Left ventricle myocardium inferior (tissue), 1 donor: Measurements from ENCODE around the gene ABCA8. TPM values are rescaled to one million over a fixed set of nuclear protein-coding genes. Genes with fewer than 3 reads are reported as not detected.

ENCODE experiments used
- DNase-seq: peaks from one replicate; pipeline ENCODE4 v3.0.0-alpha.2; 2020
- H3K27ac ChIP-seq: fragments of 200-600 bp; replicated peaks from 2 replicates; pipeline ENCODE4 v1.8.0; 2021
- H3K27me3 ChIP-seq: fragments of 200-600 bp; 2 replicates; pipeline ENCODE4 v1.8.0; 2021; ENCODE audit warnings: low read depth
- H3K36me3 ChIP-seq: fragments of 200-600 bp; 2 replicates; pipeline ENCODE4 v1.8.0; 2021
- H3K4me1 ChIP-seq: fragments of 200-600 bp; 2 replicates; pipeline ENCODE4 v1.8.0; 2021
- H3K4me3 ChIP-seq: fragments of 200-600 bp; 2 replicates; pipeline ENCODE4 v1.8.0; 2021; ENCODE audit warnings: mild to moderate bottlenecking, moderate library complexity
- H3K9me3 ChIP-seq: fragments of 200-600 bp; replicated peaks from 2 replicates; pipeline ENCODE4 v1.8.0; 2021
- CTCF ChIP-seq: fragments of 200-600 bp; IDR thresholded peaks from 2 replicates; pipeline ENCODE4 v1.8.0; 2021; ENCODE audit warnings: antibody characterized with exemption, mild to moderate bottlenecking, borderline replicate concordance
- intact Hi-C: fragments of 100-400 bp; cut with micrococcal nuclease; formaldehyde crosslinking; loops from one replicate; pipeline ENCODE4 v1.11.0; 2022
- total RNA-seq: library from RNA; stranded (reverse); fragmentation: NEBNext Ultra II Directional; extraction: Animal tissue kit (Norgen Biotek cat#: 25700); gene quantifications from one replicate; pipeline ENCODE4 v1.2.1, GENCODE V29; 2021
- donor health status: DM: no; HTN: yes; CAD: no; lungs with severe emphysema.

ABCA8 gene
- total RNA-seq, 1 donor from 2014 or later: 35.5 TPM

- TF ChIP-seq CTCF: no peak
- intact Hi-C loops: no loop called here
- Histone ChIP-seq H3K9me3 (no peaks in the 10 kb centered on the region), H3K4me1 (peaks cover 16% of the 10 kb centered on the region), H3K4me3 (no peak overlapping the region), H3K27ac (peak overlapping the region; percentile 0), H3K36me3 (no peaks in the 10 kb centered on the region), H3K27me3 (no peaks in the 10 kb centered on the region)
- DNase-seq: no peak
Measured at GRCh38 chr17:68821860-68822696, 133.1 kb downstream of the ABCA8 start.

- Histone ChIP-seq H3K4me3 (no peak overlapping the region), H3K36me3 (no peaks in the 10 kb centered on the region), H3K27ac (peak overlapping the region; percentile 4), H3K4me1 (peaks cover 16% of the 10 kb centered on the region), H3K27me3 (no peaks in the 10 kb centered on the region), H3K9me3 (no peaks in the 10 kb centered on the region)
- no peak for TF ChIP-seq CTCF
- DNase-seq: no peak
- intact Hi-C loops: no loop called here
Measured at GRCh38 chr17:68820825-68821481, 134.2 kb downstream of the ABCA8 start.

- no peak for TF ChIP-seq CTCF
- DNase-seq: no peak
- intact Hi-C loops: no loop called here
- Histone ChIP-seq H3K27ac (peak overlapping the region; percentile 4), H3K4me1 (peaks cover 16% of the 10 kb centered on the region), H3K9me3 (no peaks in the 10 kb centered on the region), H3K4me3 (no peak overlapping the region), H3K36me3 (no peaks in the 10 kb centered on the region), H3K27me3 (no peaks in the 10 kb centered on the region)
Measured at GRCh38 chr17:68820476-68820824, 134.7 kb downstream of the ABCA8 start.

- Histone ChIP-seq H3K9me3 (no peaks in the 10 kb centered on the region), H3K4me3 (no peak overlapping the region), H3K4me1 (peaks cover 16% of the 10 kb centered on the region), H3K27me3 (no peaks in the 10 kb centered on the region), H3K27ac (no peak overlapping the region), H3K36me3 (no peaks in the 10 kb centered on the region)
- no peak for TF ChIP-seq CTCF
- intact Hi-C loops: no loop called here
- DNase-seq: no peak
Measured at GRCh38 chr17:68819465-68819864, 135.7 kb downstream of the ABCA8 start.

Other genes with a start within 250 kb of the ABCA8 start
- gene ABCA9, start 105.5 kb upstream of the ABCA8 start, total RNA-seq: 13.0 TPM
- gene ABCA6, start 186.5 kb upstream of the ABCA8 start, total RNA-seq: 18.5 TPM